NCI-H2107 (cell line): ENCODE results near the gene PPP1R3G.
"Not testable (repeated sequence)": the region's sequence is repeated elsewhere in the genome, so short reads cannot be mapped to it uniquely, and the experiment has no call there.

Experiments
- DNase-seq: peaks from one replicate; lab custom pipeline; 2025; lab: John Stamatoyannopoulos, UW

Gene PPP1R3G

DNA sequence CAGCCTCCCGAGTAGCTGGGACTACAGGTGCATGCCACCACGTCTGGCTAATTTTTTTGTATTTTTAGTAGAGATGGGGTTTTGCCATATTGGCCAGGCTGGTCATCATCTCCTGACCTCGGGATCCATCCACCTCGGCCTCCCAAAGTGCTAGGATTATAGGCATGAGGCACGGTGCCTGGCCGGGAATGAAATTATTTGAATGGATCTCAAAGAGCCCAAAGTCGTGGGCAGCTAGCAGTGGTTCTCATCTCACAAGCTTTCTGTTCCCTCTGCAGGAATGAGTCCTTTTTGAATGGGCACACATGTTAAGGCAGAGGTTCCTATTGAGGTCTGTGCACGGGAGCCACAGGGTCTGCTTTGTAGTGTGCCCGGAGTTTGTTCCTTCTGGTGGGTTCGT, 34.9 kb downstream of the PPP1R3G start:
- DNase-seq = no peak

- DNase-seq = not testable (repeated sequence)
These were observed 35.4 kb downstream of the PPP1R3G start for GRCh38 chr6:5120543-5120942.

GRCh38 chr6:5121479-5121878, 36.3 kb downstream of the PPP1R3G start:
- DNase-seq = no peak

DNA sequence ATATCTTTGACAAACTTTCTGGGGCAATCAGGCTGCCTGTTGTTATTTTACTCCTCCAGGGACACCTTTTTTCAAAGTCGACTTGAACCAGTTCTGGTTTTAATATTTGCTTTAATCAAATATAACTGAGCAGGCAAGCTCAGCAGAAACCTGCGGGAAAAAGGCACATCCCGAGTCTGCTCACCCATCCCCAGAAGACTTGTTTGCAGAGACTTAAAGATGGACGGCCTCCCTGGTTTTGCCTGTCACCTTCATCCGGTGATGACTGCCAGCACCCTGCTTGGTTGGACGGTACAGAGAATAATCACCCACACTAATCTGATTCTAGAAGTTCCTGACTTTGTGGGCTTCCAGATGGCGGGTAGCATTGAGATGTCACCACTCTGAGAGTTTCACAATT, 36.8 kb downstream of the PPP1R3G start:
- DNase-seq = no peak

- DNase-seq = no peak
These were observed 37.5 kb downstream of the PPP1R3G start for GRCh38 chr6:5122504-5123112.

- no peak for DNase-seq
These were observed 38.4 kb downstream of the PPP1R3G start for GRCh38 chr6:5123296-5124143.

- no peak for DNase-seq
These were observed 39.4 kb downstream of the PPP1R3G start for GRCh38 chr6:5124526-5124925.

DNA sequence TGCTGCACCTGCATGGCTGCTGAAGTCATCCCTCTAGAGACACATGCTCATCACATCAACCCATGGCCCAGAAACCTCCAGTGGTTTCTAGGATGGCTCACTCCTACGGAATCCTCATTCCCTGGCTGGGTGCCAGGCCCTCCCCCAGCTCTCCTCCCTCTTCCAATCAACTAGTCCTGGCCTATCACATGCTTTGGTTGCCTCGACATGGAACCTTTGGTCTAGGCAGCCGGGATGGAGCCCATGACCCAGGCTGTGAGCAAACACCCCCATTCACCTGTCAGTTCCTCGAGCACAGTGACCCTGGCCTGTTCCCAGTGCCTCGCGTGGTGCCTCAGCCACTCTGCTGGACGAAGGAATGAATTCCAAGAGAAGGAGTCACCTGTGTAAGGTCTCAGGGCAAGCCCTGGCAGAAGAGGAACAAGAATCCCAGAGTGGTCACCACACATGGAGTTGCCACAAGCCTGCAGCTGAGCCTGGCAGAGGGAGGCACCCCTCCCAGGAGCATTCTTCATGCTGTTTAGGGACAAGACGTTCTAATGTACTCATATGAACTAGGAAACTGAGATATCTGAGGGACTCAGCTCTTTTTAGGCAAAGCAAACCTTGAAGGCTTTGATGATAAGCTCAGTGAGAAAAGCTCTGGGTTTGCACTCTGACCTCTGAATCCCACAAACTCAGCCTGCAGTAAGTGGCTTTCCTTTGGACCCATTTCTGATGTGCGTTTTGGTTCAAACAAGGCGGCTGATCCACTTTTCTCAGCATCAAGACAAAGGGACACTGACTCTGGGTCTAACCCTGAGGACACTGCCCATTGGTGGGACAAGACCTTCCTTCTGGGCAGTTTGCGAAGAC, 40.2 kb downstream of the PPP1R3G start:
- no peak for DNase-seq

- no peak for DNase-seq
These were observed 41.1 kb downstream of the PPP1R3G start for GRCh38 chr6:5126214-5126613.

DNA sequence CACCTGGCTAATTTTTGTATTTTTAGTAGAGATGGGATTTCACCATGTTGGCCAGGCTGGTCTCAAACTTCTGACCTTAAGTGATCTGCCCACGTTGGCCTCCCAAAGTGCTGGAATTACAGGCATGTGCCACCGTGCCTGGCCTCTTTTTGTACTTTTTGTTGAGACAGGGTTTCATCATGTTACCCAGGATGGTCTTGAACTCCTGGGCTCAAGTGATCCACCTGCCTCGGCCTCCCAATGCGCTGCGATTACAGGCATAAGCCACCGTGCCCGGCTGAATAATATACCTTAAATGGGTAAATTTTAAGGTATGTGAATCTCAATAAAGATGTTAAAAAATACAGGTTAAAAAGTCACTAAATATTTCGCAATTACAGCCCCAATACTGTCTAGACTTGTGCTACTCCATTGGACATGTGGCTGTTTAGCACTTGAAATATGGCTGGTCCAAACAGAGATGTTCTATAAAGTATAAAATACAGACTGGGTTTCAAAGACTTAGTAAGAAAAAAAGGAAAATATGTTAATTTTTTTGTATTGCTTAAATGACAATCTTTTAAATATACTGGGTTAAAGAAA, 42.1 kb downstream of the PPP1R3G start:
- DNase-seq = no peak

GRCh38 chr6:5128351-5128750, 43.2 kb downstream of the PPP1R3G start:
- DNase-seq = no peak

DNA sequence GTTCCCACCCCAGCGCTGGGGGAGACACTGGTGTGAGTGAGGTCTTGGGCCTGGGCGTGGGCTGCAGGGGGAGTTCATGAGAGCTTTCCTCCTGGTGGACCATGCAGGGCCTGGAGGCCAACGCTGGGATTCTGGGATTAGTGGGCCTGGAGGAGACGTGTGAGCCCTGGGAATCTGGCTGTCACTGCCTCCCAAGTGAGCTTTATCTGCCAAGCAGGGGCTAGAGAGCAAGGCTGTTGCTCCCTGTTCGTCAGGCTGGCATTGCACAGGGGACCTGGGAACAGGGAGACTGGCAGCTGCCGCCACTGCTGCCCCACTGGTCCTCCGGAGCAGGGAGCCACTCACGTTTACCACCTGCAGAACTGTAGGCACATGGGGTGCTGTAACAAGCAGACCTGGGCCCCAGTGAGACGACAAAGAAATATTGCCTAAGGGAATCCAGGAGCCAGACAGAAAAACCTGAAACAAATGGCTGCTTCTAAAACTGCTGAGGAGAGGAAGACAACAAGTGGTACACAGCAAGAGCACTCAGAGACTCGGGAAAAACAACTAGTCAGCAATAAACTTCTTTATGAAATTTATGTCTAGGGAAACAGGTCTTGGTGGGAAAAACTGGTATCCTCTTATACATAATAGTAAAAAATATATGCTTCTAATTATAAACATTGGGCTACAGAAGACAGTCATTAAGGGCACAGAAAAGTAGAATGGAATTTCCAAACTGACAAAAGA, 45.2 kb downstream of the PPP1R3G start:
- no peak for DNase-seq

GRCh38 chr6:5132731-5133130, 47.6 kb downstream of the PPP1R3G start:
- no peak for DNase-seq

DNA sequence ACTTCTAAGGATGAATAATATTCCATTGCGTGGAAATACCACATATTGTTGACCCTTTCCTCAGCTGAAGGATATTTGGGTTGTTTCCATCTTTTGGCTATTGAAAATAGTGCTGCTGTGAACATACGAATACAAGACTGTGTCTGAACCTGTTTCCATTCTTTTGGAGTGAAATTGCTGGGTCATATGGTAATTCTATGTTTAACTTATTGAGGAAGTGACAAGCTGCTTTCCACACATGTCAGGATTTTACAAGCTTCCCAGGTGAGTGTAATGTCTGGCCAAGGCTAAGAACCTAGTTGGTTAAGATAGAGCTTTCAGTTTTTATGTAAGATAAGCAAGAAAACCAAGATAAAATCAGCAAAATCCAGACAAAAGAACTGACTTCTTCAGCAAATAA, 48.8 kb downstream of the PPP1R3G start:
- DNase-seq = no peak

GRCh38 chr6:5135788-5136376, 50.7 kb downstream of the PPP1R3G start:
- no peak for DNase-seq

GRCh38 chr6:5136851-5137250, 51.7 kb downstream of the PPP1R3G start:
- DNase-seq = no peak
